ENCODE results near the gene LTA4H. TPM values are rescaled to one million over a fixed set of nuclear protein-coding genes. Genes with fewer than 3 reads are reported as not detected.

LTA4H gene
- total RNA-seq, 1 donor from 2014 or later = 67.6 TPM

DNA sequence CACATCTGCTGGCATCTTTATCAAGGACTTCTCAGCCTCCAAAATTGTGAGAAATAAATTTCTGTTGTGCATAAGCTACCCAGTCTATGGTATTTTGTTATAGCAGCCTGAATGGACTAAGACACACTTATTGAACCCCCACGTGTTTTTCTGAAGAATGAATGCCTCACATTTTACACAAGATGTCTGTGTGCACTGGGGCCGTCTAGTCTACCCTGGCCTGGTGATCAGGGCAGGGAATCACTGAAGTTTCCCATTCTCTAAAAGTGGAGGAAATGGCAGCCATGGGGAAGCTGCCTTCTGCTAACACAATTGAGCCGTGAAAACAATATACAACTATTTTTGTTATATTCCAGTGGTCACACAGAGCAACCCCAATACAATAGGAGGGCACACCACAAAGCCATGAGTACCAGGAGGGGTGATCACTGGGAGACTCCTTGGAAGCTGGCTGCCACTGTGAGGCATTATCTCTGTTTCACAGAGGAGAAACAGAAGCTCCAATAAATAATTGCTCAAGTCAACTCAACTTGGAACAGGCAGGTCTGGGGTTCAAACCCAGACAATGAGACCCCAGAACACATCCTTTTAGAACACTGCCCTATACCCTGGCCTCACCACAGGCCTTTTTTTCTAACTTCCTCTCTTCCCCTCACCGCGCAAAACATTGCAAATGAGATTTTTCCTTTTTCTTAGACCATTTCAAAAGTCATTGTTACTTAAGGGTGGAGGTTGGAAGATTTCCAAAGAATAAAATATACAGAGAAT is 18.3 kb upstream of the LTA4H start:
- Mint-ChIP-seq H3K27me3 (ENCODE audit: low read depth, unreplicated experiment) (no peaks in the 10 kb centered on the region), H3K27ac (ENCODE audit: unreplicated experiment) (no peak overlapping the region), H3K4me3 (ENCODE audit: unreplicated experiment) (no peak overlapping the region), H3K4me1 (ENCODE audit: low read depth, unreplicated experiment) (no peaks in the 10 kb centered on the region), H3K9me3 (ENCODE audit: unreplicated experiment) (peaks cover 8% of the 10 kb centered on the region), H3K36me3 (ENCODE audit: low read depth, unreplicated experiment) (no peaks in the 10 kb centered on the region)
- TF ChIP-seq, protein P1, sequence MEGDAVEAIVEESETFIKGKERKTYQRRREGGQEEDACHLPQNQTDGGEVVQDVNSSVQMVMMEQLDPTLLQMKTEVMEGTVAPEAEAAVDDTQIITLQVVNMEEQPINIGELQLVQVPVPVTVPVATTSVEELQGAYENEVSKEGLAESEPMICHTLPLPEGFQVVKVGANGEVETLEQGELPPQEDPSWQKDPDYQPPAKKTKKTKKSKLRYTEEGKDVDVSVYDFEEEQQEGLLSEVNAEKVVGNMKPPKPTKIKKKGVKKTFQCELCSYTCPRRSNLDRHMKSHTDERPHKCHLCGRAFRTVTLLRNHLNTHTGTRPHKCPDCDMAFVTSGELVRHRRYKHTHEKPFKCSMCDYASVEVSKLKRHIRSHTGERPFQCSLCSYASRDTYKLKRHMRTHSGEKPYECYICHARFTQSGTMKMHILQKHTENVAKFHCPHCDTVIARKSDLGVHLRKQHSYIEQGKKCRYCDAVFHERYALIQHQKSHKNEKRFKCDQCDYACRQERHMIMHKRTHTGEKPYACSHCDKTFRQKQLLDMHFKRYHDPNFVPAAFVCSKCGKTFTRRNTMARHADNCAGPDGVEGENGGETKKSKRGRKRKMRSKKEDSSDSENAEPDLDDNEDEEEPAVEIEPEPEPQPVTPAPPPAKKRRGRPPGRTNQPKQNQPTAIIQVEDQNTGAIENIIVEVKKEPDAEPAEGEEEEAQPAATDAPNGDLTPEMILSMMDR (IDR thresholded peaks at IDR 0.05; ENCODE audit: insufficient read depth, low read depth, low read length) = no peak
- TF ChIP-seq EZH2 (IDR thresholded peaks at IDR 0.05; ENCODE audit: insufficient read depth, low read length) = no peak
- Histone ChIP-seq H3K4me3 (ENCODE audit: insufficient read depth, low read depth, low read length) (no peak overlapping the region), H3K9ac (ENCODE audit: low read length) (no peak overlapping the region), H3K79me2 (ENCODE audit: insufficient read depth, low read length) (no peaks in the 10 kb centered on the region), H3K9me3 (ENCODE audit: insufficient read depth, low read depth, low read length) (no peaks in the 10 kb centered on the region), H2AFZ (ENCODE audit: low read depth, low read length) (no peak overlapping the region), H4K20me1 (ENCODE audit: insufficient read depth, low read length) (no peaks in the 10 kb centered on the region), H3K36me3 (ENCODE audit: insufficient read depth, low read length) (no peaks in the 10 kb centered on the region), H3K27me3 (ENCODE audit: insufficient read depth, low read length) (peaks cover 2% of the 10 kb centered on the region), H3K27ac (ENCODE audit: low read depth, low read length) (no peak overlapping the region), H3K4me2 (ENCODE audit: low read length) (no peak overlapping the region), H3K4me1 (ENCODE audit: insufficient read depth, low read length) (no peaks in the 10 kb centered on the region)
- FAIRE-seq = no peak
- DNase-seq (ENCODE audit: low read depth) = no peak

DNA sequence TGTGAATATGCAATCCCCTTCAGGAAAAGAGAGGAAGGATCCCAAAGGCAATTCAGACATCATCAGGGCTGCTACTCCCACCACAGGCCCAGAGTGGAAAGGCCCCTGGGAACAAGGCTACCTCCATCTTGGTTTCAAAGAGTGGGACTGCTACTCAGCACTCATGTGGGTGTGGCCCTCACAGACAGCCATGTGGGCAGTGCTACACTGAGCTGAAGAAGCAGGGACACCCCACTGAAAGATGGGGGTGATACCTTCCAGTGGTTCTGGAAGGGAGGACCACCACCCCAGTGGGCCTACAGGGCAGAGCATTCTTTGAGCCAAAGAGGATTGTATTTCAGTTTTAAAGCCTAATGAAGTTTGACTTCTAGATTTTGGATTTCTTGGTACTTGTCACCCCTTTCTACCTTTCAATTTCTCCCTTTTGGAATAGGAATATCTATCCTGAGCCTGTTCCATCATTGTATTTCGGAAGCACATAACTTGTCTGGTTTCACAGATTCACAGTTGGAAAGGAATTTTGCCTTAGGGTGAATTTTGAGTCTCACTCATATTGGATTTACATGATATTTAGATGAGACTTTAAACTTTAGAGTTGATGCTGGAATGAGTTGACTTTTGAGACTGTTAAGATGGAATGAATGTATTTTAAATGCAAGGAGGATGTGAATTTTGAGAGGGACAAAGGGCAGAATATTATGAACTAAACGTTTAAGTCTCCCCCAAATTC is 16.5 kb upstream of the LTA4H start:
- H3K27ac Mint-ChIP-seq (ENCODE audit: unreplicated experiment) = no peak overlapping the region
- DNase-seq (ENCODE audit: low read depth) = no peak
- no peak for TF ChIP-seq EZH2 (IDR thresholded peaks at IDR 0.05; ENCODE audit: insufficient read depth, low read length)
- TF ChIP-seq, protein P1 (IDR thresholded peaks at IDR 0.05; ENCODE audit: insufficient read depth, low read depth, low read length) = no peak
- H3K9ac ChIP-seq (ENCODE audit: low read length) = no peak overlapping the region
- FAIRE-seq = no peak
- H3K36me3 ChIP-seq (ENCODE audit: insufficient read depth, low read length) = no peaks in the 10 kb centered on the region
- no peak overlapping the region for H3K4me3 ChIP-seq (ENCODE audit: insufficient read depth, low read depth, low read length)
- no peak overlapping the region for H2AFZ ChIP-seq (ENCODE audit: low read depth, low read length)
- H3K79me2 ChIP-seq (ENCODE audit: insufficient read depth, low read length) = no peaks in the 10 kb centered on the region
- H3K27me3 ChIP-seq (ENCODE audit: insufficient read depth, low read length) = no peaks in the 10 kb centered on the region
- H3K4me2 ChIP-seq (ENCODE audit: low read length) = no peak overlapping the region
- peaks cover 8% of the 10 kb centered on the region for H3K4me1 Mint-ChIP-seq (ENCODE audit: low read depth, unreplicated experiment)
- peaks cover 12% of the 10 kb centered on the region for H3K4me1 ChIP-seq (ENCODE audit: insufficient read depth, low read length)
- peaks cover 5% of the 10 kb centered on the region for H3K9me3 Mint-ChIP-seq (ENCODE audit: unreplicated experiment)
- H3K9me3 ChIP-seq (ENCODE audit: insufficient read depth, low read depth, low read length) = no peaks in the 10 kb centered on the region
- no peak overlapping the region for H3K4me3 Mint-ChIP-seq (ENCODE audit: unreplicated experiment)
- H3K27ac ChIP-seq (ENCODE audit: low read depth, low read length) = no peak overlapping the region
- H3K36me3 Mint-ChIP-seq (ENCODE audit: low read depth, unreplicated experiment) = no peaks in the 10 kb centered on the region
- H4K20me1 ChIP-seq (ENCODE audit: insufficient read depth, low read length) = no peaks in the 10 kb centered on the region
- no peaks in the 10 kb centered on the region for H3K27me3 Mint-ChIP-seq (ENCODE audit: low read depth, unreplicated experiment)

All from astrocyte (in vitro differentiated cells and primary cell).